Osteocyte (in vitro differentiated cells): Measurements from ENCODE around the gene FLT3. TPM values are rescaled to one million over a fixed set of nuclear protein-coding genes. Genes with fewer than 3 reads are reported as not detected.

Experiments used
- DNase-seq: peaks from one replicate; pipeline ENCODE4 v3.0.0; 2021; ENCODE audit warnings: mixed read lengths; ENCODE audit not compliant: unreplicated experiment; ENCODE audit errors: extremely low spot score
- H3K27ac Mint-ChIP-seq: one replicate; pipeline ENCODE4 v1.8.0; 2021; ENCODE audit warnings: mild to moderate bottlenecking, mixed read lengths; ENCODE audit not compliant: unreplicated experiment
- H3K27me3 Mint-ChIP-seq: one replicate; pipeline ENCODE4 v1.8.0; 2021; ENCODE audit warnings: mixed read lengths; ENCODE audit not compliant: unreplicated experiment
- H3K36me3 Mint-ChIP-seq: one replicate; pipeline ENCODE4 v1.8.0; 2021; ENCODE audit warnings: mixed read lengths; ENCODE audit not compliant: unreplicated experiment
- H3K4me1 Mint-ChIP-seq: one replicate; pipeline ENCODE4 v1.8.0; 2021; ENCODE audit warnings: mixed read lengths; ENCODE audit not compliant: unreplicated experiment
- H3K4me3 Mint-ChIP-seq: one replicate; pipeline ENCODE4 v1.8.0; 2021; ENCODE audit warnings: mild to moderate bottlenecking, moderate library complexity, mixed read lengths; ENCODE audit not compliant: unreplicated experiment
- H3K9me3 Mint-ChIP-seq: one replicate; pipeline ENCODE4 v1.8.0; 2021; ENCODE audit warnings: mixed read lengths; ENCODE audit not compliant: unreplicated experiment
- CTCF ChIP-seq: fragments of 200-600 bp; sonication (generic); IDR thresholded peaks from 2 replicates; pipeline ENCODE4 v1.5.0; 2021; ENCODE audit warnings: antibody characterized with exemption, mild to moderate bottlenecking, moderate library complexity
- total RNA-seq: library from RNA; stranded (reverse); gene quantifications from 2 replicates; pipeline ENCODE4 v1.2.1, GENCODE V29; 2021

Gene FLT3
- total RNA-seq, 1 donor from 2014 or later: not detected

DNA sequence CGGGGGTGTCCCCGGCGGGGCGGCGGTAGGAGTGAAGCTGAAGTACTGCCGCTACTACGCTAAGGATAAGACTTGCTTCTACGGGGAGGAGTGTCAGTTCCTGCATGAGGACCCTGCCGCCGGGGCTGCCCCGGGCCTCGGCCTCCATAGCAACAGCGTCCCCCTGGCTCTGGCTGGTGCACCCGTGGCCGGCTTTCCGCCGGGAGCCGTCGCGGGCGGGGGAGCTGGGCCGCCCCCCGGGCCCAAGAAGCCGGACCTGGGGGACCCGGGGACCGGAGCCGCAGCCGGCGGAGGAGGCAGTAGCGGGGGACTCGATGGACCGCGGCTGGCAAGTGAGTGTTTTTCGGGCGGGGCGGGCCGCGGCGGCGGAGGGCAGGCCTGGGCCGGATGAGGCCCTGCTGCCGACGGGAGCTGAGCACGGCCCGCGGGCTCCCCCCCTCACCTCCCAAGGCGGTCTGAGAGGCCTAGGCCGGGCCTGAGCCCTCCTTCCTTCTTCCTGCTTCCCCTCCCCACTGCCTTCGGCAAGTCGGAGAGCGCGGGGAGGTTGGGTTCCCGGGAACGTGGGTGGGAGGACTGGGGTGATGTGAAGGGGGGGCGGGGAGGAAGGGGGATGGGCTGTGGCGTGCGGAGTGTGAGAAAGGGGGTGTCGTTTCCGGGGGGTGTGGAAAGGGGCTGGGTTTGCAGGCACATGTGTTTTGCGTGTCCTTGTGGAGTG lies 38.5 kb upstream of the FLT3 start:
- DNase-seq: peak; percentile 92
- no peak for TF ChIP-seq CTCF
- Mint-ChIP-seq H3K4me3 (peak overlapping the region; percentile 84), H3K27ac (peak overlapping the region; percentile 99), H3K9me3 (no peaks in the 10 kb centered on the region), H3K4me1 (peaks cover 40% of the 10 kb centered on the region), H3K27me3 (no peaks in the 10 kb centered on the region), H3K36me3 (no peaks in the 10 kb centered on the region)

GRCh38 chr13:28138012-28138755 lies 37.8 kb upstream of the FLT3 start, which contains the start of gene PAN3:
Gene PAN3 (plus strand): TSS chr13:28138545. CDS start chr13:28138658, 113 bp downstream.
- Mint-ChIP-seq H3K36me3 (no peaks in the 10 kb centered on the region), H3K4me1 (peaks cover 40% of the 10 kb centered on the region), H3K27me3 (no peaks in the 10 kb centered on the region), H3K9me3 (no peaks in the 10 kb centered on the region), H3K27ac (peak within 1 kb of the TSS; percentile 99), H3K4me3 (peak within 1 kb of the TSS; percentile 84)
- DNase-seq: peak; percentile 98
- no peak for TF ChIP-seq CTCF

DNA sequence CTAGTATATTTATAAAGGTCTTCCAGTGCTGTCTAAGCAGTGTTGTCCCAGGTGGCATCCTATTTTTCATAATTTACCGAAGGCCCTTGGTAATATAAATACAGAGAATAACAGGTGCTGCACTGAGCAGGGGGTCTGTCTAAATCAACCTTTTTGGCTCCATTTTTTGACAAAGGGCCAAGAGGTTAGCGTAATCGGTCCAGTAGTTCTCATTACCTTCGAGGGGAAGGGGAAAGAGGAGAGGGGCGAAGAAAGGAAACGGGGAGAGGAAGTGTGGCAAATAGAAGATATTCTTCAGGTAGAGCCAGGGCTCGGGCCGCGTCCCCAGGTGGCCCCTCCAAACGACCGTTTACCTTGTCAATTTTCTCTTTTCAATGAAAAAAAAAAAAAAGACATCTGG lies 37.2 kb upstream of the FLT3 start:
- no peak for DNase-seq
- peak overlapping the region; percentile 84 for H3K4me3 Mint-ChIP-seq
- no peaks in the 10 kb centered on the region for H3K9me3 Mint-ChIP-seq
- peaks cover 37% of the 10 kb centered on the region for H3K4me1 Mint-ChIP-seq
- no peak for TF ChIP-seq CTCF
- H3K27ac Mint-ChIP-seq: peak overlapping the region; percentile 99
- H3K36me3 Mint-ChIP-seq: no peaks in the 10 kb centered on the region
- no peaks in the 10 kb centered on the region for H3K27me3 Mint-ChIP-seq

GRCh38 chr13:28136916-28137315 lies 36.5 kb upstream of the FLT3 start:
- TF ChIP-seq CTCF: no peak
- Mint-ChIP-seq H3K27ac (peak overlapping the region; percentile 99), H3K9me3 (no peaks in the 10 kb centered on the region), H3K4me3 (peak overlapping the region; percentile 84), H3K36me3 (no peaks in the 10 kb centered on the region), H3K27me3 (no peaks in the 10 kb centered on the region), H3K4me1 (peaks cover 31% of the 10 kb centered on the region)
- DNase-seq: no peak

GRCh38 chr13:28131646-28132045 lies 31.3 kb upstream of the FLT3 start:
- no peak for TF ChIP-seq CTCF
- Mint-ChIP-seq H3K27me3 (peaks cover 9% of the 10 kb centered on the region), H3K36me3 (no peaks in the 10 kb centered on the region), H3K9me3 (no peaks in the 10 kb centered on the region), H3K27ac (no peak overlapping the region), H3K4me1 (peaks cover 3% of the 10 kb centered on the region), H3K4me3 (no peak overlapping the region)
- no peak for DNase-seq
